H9 (cell line): ENCODE results near the gene ATP13A1. TPM values are rescaled to one million over a fixed set of nuclear protein-coding genes. Genes with fewer than 3 reads are reported as not detected.

Experiments used
- DNase-seq: peaks from one replicate; pipeline ENCODE4 v3.0.0-alpha.2; 2017
- H2AFZ ChIP-seq: one replicate; pipeline ENCODE4 v1.6.1; 2013; ENCODE audit warnings: mild to moderate bottlenecking, low read length, control low read depth, moderate library complexity
- H2AK5ac ChIP-seq: 2 replicates; pipeline ENCODE4 v1.6.1; 2013; ENCODE audit warnings: low read length, control low read depth, mixed read lengths; ENCODE audit not compliant: insufficient read length
- H2BK120ac ChIP-seq: one replicate; pipeline ENCODE4 v1.6.1; 2013; ENCODE audit warnings: low read depth, mild to moderate bottlenecking, low read length, control low read depth, inconsistent platforms; ENCODE audit not compliant: poor library complexity, severe bottlenecking
- H2BK12ac ChIP-seq: 2 replicates; pipeline ENCODE4 v1.6.1; 2013; ENCODE audit warnings: low read length, control low read depth, mixed read lengths, low read depth; ENCODE audit not compliant: insufficient read length
- H2BK15ac ChIP-seq: 2 replicates; pipeline ENCODE4 v1.6.1; 2013; ENCODE audit warnings: low read depth, low read length, control low read depth
- H2BK20ac ChIP-seq: one replicate; pipeline ENCODE4 v1.6.1; 2013; ENCODE audit warnings: low read depth, mild to moderate bottlenecking, low read length, control low read depth, inconsistent platforms; ENCODE audit not compliant: poor library complexity, severe bottlenecking
- H2BK5ac ChIP-seq: 2 replicates; pipeline ENCODE4 v1.6.1; 2013; ENCODE audit warnings: low read length, control low read depth, mixed read lengths; ENCODE audit not compliant: insufficient read length
- H3K14ac ChIP-seq: 2 replicates; pipeline ENCODE4 v1.6.1; 2013; ENCODE audit warnings: low read length, control low read depth; ENCODE audit not compliant: insufficient read depth
- H3K18ac ChIP-seq: 2 replicates; pipeline ENCODE4 v1.6.1; 2013; ENCODE audit warnings: low read depth, mild to moderate bottlenecking, mixed read lengths, low read length, control low read depth; ENCODE audit not compliant: insufficient read length
- H3K23ac ChIP-seq: 2 replicates; pipeline ENCODE4 v1.6.1; 2013; ENCODE audit warnings: low read length, control low read depth, mixed read lengths, low read depth; ENCODE audit not compliant: insufficient read length
- H3K23me2 ChIP-seq: 2 replicates; pipeline ENCODE4 v1.6.1; 2013; ENCODE audit warnings: low read depth, mild to moderate bottlenecking, mixed read lengths, low read length, control low read depth; ENCODE audit not compliant: insufficient read length, poor library complexity, severe bottlenecking
- H3K27ac ChIP-seq: 2 replicates; pipeline ENCODE4 v1.5.1; 2013; ENCODE audit warnings: low read length, control low read depth, mixed read lengths, low read depth; ENCODE audit not compliant: insufficient read length
- H3K27me3 ChIP-seq: 2 replicates; pipeline ENCODE4 v1.6.1; 2013; ENCODE audit warnings: low read length, control low read depth, inconsistent platforms; ENCODE audit not compliant: insufficient read depth
- H3K4ac ChIP-seq: 2 replicates; pipeline ENCODE4 v1.6.1; 2013; ENCODE audit warnings: low read depth, mild to moderate bottlenecking, control low read depth, inconsistent platforms, low read length, moderate library complexity
- H3K4me1 ChIP-seq: 2 replicates; pipeline ENCODE4 v1.6.1; 2013; ENCODE audit warnings: low read length, control low read depth, inconsistent platforms; ENCODE audit not compliant: insufficient read depth
- H3K4me2 ChIP-seq: 2 replicates; pipeline ENCODE4 v1.6.1; 2013; ENCODE audit warnings: low read length, control low read depth, mixed read lengths; ENCODE audit not compliant: insufficient read length, insufficient read depth
- H3K56ac ChIP-seq: 2 replicates; pipeline ENCODE4 v1.6.1; 2013; ENCODE audit warnings: low read depth, mild to moderate bottlenecking, mixed read lengths, low read length, control low read depth; ENCODE audit not compliant: insufficient read length
- H3K79me1 ChIP-seq: 2 replicates; pipeline ENCODE4 v1.6.1; 2013; ENCODE audit warnings: low read depth, mild to moderate bottlenecking, moderate library complexity, low read length, control low read depth, inconsistent platforms; ENCODE audit not compliant: insufficient read depth, poor library complexity, severe bottlenecking
- H3K79me2 ChIP-seq: 2 replicates; pipeline ENCODE4 v1.6.1; 2013; ENCODE audit warnings: low read length, control low read depth, inconsistent platforms; ENCODE audit not compliant: insufficient read depth
- H3K9ac ChIP-seq: 2 replicates; pipeline ENCODE4 v1.6.1; 2013; ENCODE audit warnings: low read length, control low read depth, mixed read lengths; ENCODE audit not compliant: insufficient read length; ENCODE audit errors: extremely low read depth
- H3K9me3 ChIP-seq: one replicate; pipeline ENCODE4 v1.6.1; 2013; ENCODE audit warnings: low read depth, low read length, inconsistent platforms; ENCODE audit not compliant: control insufficient read depth
- H3T11ph ChIP-seq: one replicate; pipeline ENCODE4 v1.6.1; 2013; ENCODE audit warnings: mild to moderate bottlenecking, low read length, control low read depth, inconsistent platforms
- H4K20me1 ChIP-seq: one replicate; pipeline ENCODE4 v1.6.1; 2013; ENCODE audit not compliant: control insufficient read depth, insufficient read length, insufficient read depth
- H4K5ac ChIP-seq: 2 replicates; pipeline ENCODE4 v1.6.1; 2013; ENCODE audit warnings: low read depth, mild to moderate bottlenecking, mixed read lengths, low read length, control low read depth; ENCODE audit not compliant: insufficient read length
- H4K8ac ChIP-seq: replicated peaks from 2 replicates; pipeline ENCODE4 v1.6.1; 2013; ENCODE audit warnings: low read length, control low read depth, mixed read lengths, low read depth; ENCODE audit not compliant: insufficient read length
- H4K91ac ChIP-seq: 2 replicates; pipeline ENCODE4 v1.6.1; 2013; ENCODE audit warnings: low read depth, mild to moderate bottlenecking, moderate library complexity, mixed read lengths, low read length, control low read depth; ENCODE audit not compliant: insufficient read length
- H3K27ac Mint-ChIP-seq, 3 experiments: 2 replicates in 2 of 3; 3 replicates in 1 of 3; pipeline ENCODE4 v1.8.0; 2020 to 2021; ENCODE audit warnings: mixed read lengths in 3 of 3, mild to moderate bottlenecking in 1 of 3, moderate library complexity in 1 of 3
- H3K27me3 Mint-ChIP-seq: 2 replicates; pipeline ENCODE4 v1.8.0; 2021; ENCODE audit warnings: low read depth, mild to moderate bottlenecking, moderate library complexity, mixed read lengths
- H3K36me3 Mint-ChIP-seq, 3 experiments: 2 replicates in 2 of 3; 3 replicates in 1 of 3; pipeline ENCODE4 v1.8.0; 2020 to 2021; ENCODE audit warnings: low read depth in 3 of 3, mixed read lengths in 3 of 3; ENCODE audit not compliant: insufficient read depth in 1 of 3
- H3K4me1 Mint-ChIP-seq, 2 experiments: 2 replicates each; pipeline ENCODE4 v1.8.0; 2020; ENCODE audit warnings: mixed read lengths in 2 of 2
- H3K4me3 Mint-ChIP-seq, 2 experiments: 2 replicates in 1 of 2; 3 replicates in 1 of 2; pipeline ENCODE4 v1.8.0; 2020 to 2021; ENCODE audit warnings: mild to moderate bottlenecking in 2 of 2, mixed read lengths in 2 of 2, moderate library complexity in 1 of 2
- H3K9me3 Mint-ChIP-seq, 2 experiments: 2 replicates in 1 of 2; 3 replicates in 1 of 2; pipeline ENCODE4 v1.8.0; 2020; ENCODE audit warnings: mild to moderate bottlenecking in 2 of 2, mixed read lengths in 2 of 2, moderate library complexity in 1 of 2
- WGBS: extraction: QIAGEN DNeasy Blood & Tissue Kit; methylation state at CpG from one replicate; pipeline ENCODE4 v1.1.7; 2013; ENCODE audit warnings: missing lambda C conversion rate, low lambda C conversion rate, mixed read lengths; ENCODE audit not compliant: insufficient read length; ENCODE audit errors: extremely low coverage; 5-methylcytosine and 5-hydroxymethylcytosine counted together
- total RNA-seq: library from RNA; stranded (reverse); gene quantifications from 2 replicates; pipeline ENCODE4 v1.2.1, GENCODE V29; 2021
- TF ChIP-seq, protein P1 (sequence below): fragments of 200-600 bp; sonication (generic); conservative IDR thresholded peaks from 3 replicates; pipeline ENCODE4 v1.8.0; 2021; ENCODE audit warnings: antibody characterized with exemption, mild to moderate bottlenecking

The ATP13A1 gene
- total RNA-seq, 1 experiment from 2014 or later = 67.8 TPM

DNA sequence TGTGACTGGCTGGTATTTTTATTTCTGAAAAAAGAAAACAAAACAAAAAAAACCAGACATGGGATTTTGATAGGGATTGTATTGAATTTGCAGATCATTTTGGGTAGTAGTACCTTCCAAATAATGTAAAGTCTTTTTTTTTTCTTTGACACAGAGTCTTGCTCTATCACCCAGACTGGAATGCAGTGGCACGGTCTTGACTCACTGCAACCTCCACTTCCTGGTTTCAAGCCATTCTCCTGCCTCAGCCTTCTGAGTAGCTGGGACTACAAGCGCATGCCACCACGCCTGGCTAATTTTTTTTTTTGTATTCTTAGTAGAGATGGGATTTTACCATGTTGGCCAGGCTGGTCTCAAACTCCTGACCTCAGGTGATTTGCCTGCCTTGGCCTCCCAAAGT, 9.3 kb upstream of the ATP13A1 start:
- H3K56ac ChIP-seq = no peak overlapping the region
- no peak overlapping the region for H2AFZ ChIP-seq
- H3K4ac ChIP-seq = no peak overlapping the region
- H3K79me2 ChIP-seq = peaks cover 13% of the 10 kb centered on the region; the same call in 1 of the 2 replicates
- H3K27me3 ChIP-seq = no peaks in the 10 kb centered on the region
- no peak overlapping the region for H4K91ac ChIP-seq
- no peak overlapping the region for H2BK120ac ChIP-seq
- TF ChIP-seq, protein P1, sequence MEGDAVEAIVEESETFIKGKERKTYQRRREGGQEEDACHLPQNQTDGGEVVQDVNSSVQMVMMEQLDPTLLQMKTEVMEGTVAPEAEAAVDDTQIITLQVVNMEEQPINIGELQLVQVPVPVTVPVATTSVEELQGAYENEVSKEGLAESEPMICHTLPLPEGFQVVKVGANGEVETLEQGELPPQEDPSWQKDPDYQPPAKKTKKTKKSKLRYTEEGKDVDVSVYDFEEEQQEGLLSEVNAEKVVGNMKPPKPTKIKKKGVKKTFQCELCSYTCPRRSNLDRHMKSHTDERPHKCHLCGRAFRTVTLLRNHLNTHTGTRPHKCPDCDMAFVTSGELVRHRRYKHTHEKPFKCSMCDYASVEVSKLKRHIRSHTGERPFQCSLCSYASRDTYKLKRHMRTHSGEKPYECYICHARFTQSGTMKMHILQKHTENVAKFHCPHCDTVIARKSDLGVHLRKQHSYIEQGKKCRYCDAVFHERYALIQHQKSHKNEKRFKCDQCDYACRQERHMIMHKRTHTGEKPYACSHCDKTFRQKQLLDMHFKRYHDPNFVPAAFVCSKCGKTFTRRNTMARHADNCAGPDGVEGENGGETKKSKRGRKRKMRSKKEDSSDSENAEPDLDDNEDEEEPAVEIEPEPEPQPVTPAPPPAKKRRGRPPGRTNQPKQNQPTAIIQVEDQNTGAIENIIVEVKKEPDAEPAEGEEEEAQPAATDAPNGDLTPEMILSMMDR = no peak
- H2BK12ac ChIP-seq = no peak overlapping the region
- no peak overlapping the region for H3K9ac ChIP-seq
- no peak overlapping the region for H3K14ac ChIP-seq
- Mint-ChIP-seq H3K4me1 (peaks cover 25 to 26% of the 10 kb centered on the region in 2 experiments), H3K4me3 (no peak overlapping the region), H3K9me3 (peaks cover 3 to 26% of the 10 kb centered on the region in 2 experiments; a peak in 4 of 5 replicates), H3K27ac (no peak overlapping the region), H3K27me3 (no peaks in the 10 kb centered on the region), H3K36me3 (peaks cover 53 to 62% (median 61%) of the 10 kb centered on the region in 3 experiments)
- H3K9me3 ChIP-seq = no peaks in the 10 kb centered on the region
- H3K4me2 ChIP-seq = no peak overlapping the region
- H4K20me1 ChIP-seq = no peaks in the 10 kb centered on the region
- H3K18ac ChIP-seq = no peak overlapping the region
- H3T11ph ChIP-seq = no peak overlapping the region
- no peak overlapping the region for H4K5ac ChIP-seq
- H3K4me1 ChIP-seq = peaks cover 4% of the 10 kb centered on the region; the same call in 1 of the 2 replicates
- H4K8ac ChIP-seq = no peak overlapping the region
- no peak overlapping the region for H2BK20ac ChIP-seq
- peaks cover 16% of the 10 kb centered on the region for H3K23me2 ChIP-seq
- H2AK5ac ChIP-seq = no peak overlapping the region
- H3K27ac ChIP-seq = no peak overlapping the region
- no CpG with 5 or more reads among the region's 3 CpGs for WGBS
- H3K79me1 ChIP-seq = peaks cover 17% of the 10 kb centered on the region
- H2BK5ac ChIP-seq = no peak overlapping the region
- no peak overlapping the region for H2BK15ac ChIP-seq
- no peak for DNase-seq
- no peak overlapping the region for H3K23ac ChIP-seq
